ENCODE measurements around the gene AKR7A2. TPM values are rescaled to one million over a fixed set of nuclear protein-coding genes. Genes with fewer than 3 reads are reported as not detected.

Gene AKR7A2
- polyA plus RNA-seq, 3 donors = 19.5 to 117 (median 89.3) TPM

- no peak overlapping the region for H3K9ac ChIP-seq (ENCODE audit: insufficient read depth, low read length, poor library complexity, severe bottlenecking)
- no peak overlapping the region for H3K4me3 Mint-ChIP-seq
- intact Hi-C loops (cut with micrococcal nuclease) = loop anchor here in 1 of 2 donors (10.0 kb wide), 1 partner anchor 312 kb away; no protein-coding TSS in a partner anchor
- H3K9me3 ChIP-seq (replicated peaks in 1 of 2; ENCODE audit: control insufficient read depth in 1 of 2, insufficient read depth in 1 of 2, low read length in 2 of 2) = no peaks in the 10 kb centered on the region
- no peak overlapping the region for H2AFZ ChIP-seq (ENCODE audit: insufficient read depth, low read depth, low read length, poor library complexity, severe bottlenecking)
- H3K4me3 ChIP-seq (replicated peaks in 1 of 3; ENCODE audit: low read depth in 2 of 3, low read length in 3 of 3) = no peak overlapping the region
- no peak overlapping the region for H3K27ac ChIP-seq (ENCODE audit: low read depth in 1 of 2, low read length in 2 of 2)
- TF ChIP-seq CTCF (IDR thresholded peaks at IDR 0.05) = no peak
- H3K36me3 ChIP-seq (replicated peaks in 1 of 2; ENCODE audit: control insufficient read depth in 1 of 2, insufficient read depth in 2 of 2, low read length in 2 of 2) = peaks cover 60 to 76% of the 10 kb centered on the region in 2 donors
- peak overlapping the region in 2 of 7 donors; percentile 16 to 42 for H3K27ac Mint-ChIP-seq
- no peaks in the 10 kb centered on the region for H3K27me3 Mint-ChIP-seq (ENCODE audit: low read depth in 3 of 3)
- H3K4me2 ChIP-seq (replicated peaks; ENCODE audit: extremely low read depth, low read length, poor library complexity, severe bottlenecking) = no peak overlapping the region
- no peak for DNase-seq
- H3K9me3 Mint-ChIP-seq = no peaks in the 10 kb centered on the region
- H4K20me1 ChIP-seq (ENCODE audit: insufficient read depth, low read length) = peaks cover 78% of the 10 kb centered on the region
- WGBS (ENCODE audit: insufficient coverage) = 96% methylated on average over 21 of the region's 33 CpGs
- H3K4me1 Mint-ChIP-seq = peaks cover 23% of the 10 kb centered on the region
- no peaks in the 10 kb centered on the region for H3K27me3 ChIP-seq (ENCODE audit: control insufficient read depth in 2 of 2, insufficient read depth in 2 of 2, low read length in 2 of 2)
- H3K4me1 ChIP-seq (ENCODE audit: control insufficient read depth in 1 of 2, insufficient read depth in 2 of 2, low read length in 2 of 2) = peaks cover 24 to 27% of the 10 kb centered on the region in 2 donors
- no peaks in the 10 kb centered on the region for H3K79me2 ChIP-seq (ENCODE audit: insufficient read depth, low read length)
- peaks cover 67 to 79% of the 10 kb centered on the region in 2 donors for H3K36me3 Mint-ChIP-seq
Observed at GRCh38 chr1:19342894-19343616, 31.1 kb upstream of the AKR7A2 start.

GRCh38 chr1:19342062-19342750 is 30.3 kb upstream of the AKR7A2 start:
- H3K4me3 Mint-ChIP-seq = no peak overlapping the region
- no peak overlapping the region for H2AFZ ChIP-seq (ENCODE audit: insufficient read depth, low read depth, low read length, poor library complexity, severe bottlenecking)
- H3K9ac ChIP-seq (ENCODE audit: insufficient read depth, low read length, poor library complexity, severe bottlenecking) = no peak overlapping the region
- H3K36me3 Mint-ChIP-seq = peaks cover 72 to 88% of the 10 kb centered on the region in 2 donors
- no peak for TF ChIP-seq CTCF (IDR thresholded peaks at IDR 0.05)
- H3K4me1 ChIP-seq (ENCODE audit: control insufficient read depth in 1 of 2, insufficient read depth in 2 of 2, low read length in 2 of 2) = peaks cover 15 to 18% of the 10 kb centered on the region in 2 donors
- no peak overlapping the region for H3K4me3 ChIP-seq (replicated peaks in 1 of 3; ENCODE audit: low read depth in 2 of 3, low read length in 3 of 3)
- no peak for DNase-seq
- intact Hi-C loops (cut with micrococcal nuclease) = loop anchor here in 1 of 2 donors (10.0 kb wide), 1 partner anchor 313 kb away; no protein-coding TSS in a partner anchor
- no peak overlapping the region for H3K27ac Mint-ChIP-seq
- H3K27me3 Mint-ChIP-seq (ENCODE audit: low read depth in 3 of 3) = no peaks in the 10 kb centered on the region
- no peaks in the 10 kb centered on the region for H3K79me2 ChIP-seq (ENCODE audit: insufficient read depth, low read length)
- H3K9me3 ChIP-seq (replicated peaks in 1 of 2; ENCODE audit: control insufficient read depth in 1 of 2, insufficient read depth in 1 of 2, low read length in 2 of 2) = no peaks in the 10 kb centered on the region
- no peak overlapping the region for H3K27ac ChIP-seq (ENCODE audit: low read depth in 1 of 2, low read length in 2 of 2)
- peaks cover 60 to 82% of the 10 kb centered on the region in 2 donors for H3K36me3 ChIP-seq (replicated peaks in 1 of 2; ENCODE audit: control insufficient read depth in 1 of 2, insufficient read depth in 2 of 2, low read length in 2 of 2)
- no peak overlapping the region for H3K4me2 ChIP-seq (replicated peaks; ENCODE audit: extremely low read depth, low read length, poor library complexity, severe bottlenecking)
- no peaks in the 10 kb centered on the region for H3K27me3 ChIP-seq (ENCODE audit: control insufficient read depth in 2 of 2, insufficient read depth in 2 of 2, low read length in 2 of 2)
- 98% methylated on average over 24 of the region's 27 CpGs for WGBS (ENCODE audit: insufficient coverage)
- H4K20me1 ChIP-seq (ENCODE audit: insufficient read depth, low read length) = peaks cover 71% of the 10 kb centered on the region
- H3K4me1 Mint-ChIP-seq = peaks cover 14% of the 10 kb centered on the region
- H3K9me3 Mint-ChIP-seq = no peaks in the 10 kb centered on the region
